Prostate gland (tissue), 2 donors: ENCODE data around the gene ANTXRL. TPM values are rescaled to one million over a fixed set of nuclear protein-coding genes. Genes with fewer than 3 reads are reported as not detected.

Experiments
- total RNA-seq, 2 donors: library from RNA; depleted of rRNA; stranded (reverse); fragments of >200 nt; gene quantifications; one replicate each; pipeline ENCODE4 v1.1.0, GENCODE V29; 2016

The ANTXRL gene
- total RNA-seq, 2 donors from 2014 or later, result 3.4 TPM; not detected in 1

Other genes starting within 250 kb of the ANTXRL start
- 1,000 to 10,000 TPM; 1,381 to 2,749 TPM for gene MSMB, start 240.7 kb upstream of the ANTXRL start, total RNA-seq
- 10 to 100 TPM; 12.3 to 15.0 TPM for gene ANXA8L1, start 88.8 kb downstream of the ANTXRL start, total RNA-seq
- 1 to 10 TPM; 3.1 to 6.6 TPM for gene NPY4R, start 179.0 kb downstream of the ANTXRL start, total RNA-seq